Loucy (cell line): ENCODE results near the gene PIK3C3.

Source experiments
- CTCF ChIP-seq: fragments of 200-600 bp; sonication (generic); conservative IDR thresholded peaks from 2 replicates; pipeline ENCODE4 v1.5.1; 2014; ENCODE audit warnings: mild to moderate bottlenecking, antibody characterized with exemption, low read length
- EZH2phosphoT487 ChIP-seq: fragments of 200-600 bp; IDR thresholded peaks from 2 replicates; pipeline ENCODE4 v1.6.1; 2018; ENCODE audit warnings: antibody characterized with exemption, mild to moderate bottlenecking, moderate library complexity, borderline replicate concordance

GRCh38 chr18:41905786-41906527 lies 49.1 kb upstream of the PIK3C3 start:
- no peak for TF ChIP-seq EZH2phosphoT487
- TF ChIP-seq CTCF: no peak
